Measurements from ENCODE around the gene COQ5. TPM values are rescaled to one million over a fixed set of nuclear protein-coding genes. Genes with fewer than 3 reads are reported as not detected.
"Not testable (repeated sequence)": the region's sequence is repeated elsewhere in the genome, so short reads cannot be mapped to it uniquely, and the experiment has no call there.

The COQ5 gene
- total RNA-seq, 4 donors from 2014 or later = 14.9 to 18.7 (median 18.0) TPM

DNA sequence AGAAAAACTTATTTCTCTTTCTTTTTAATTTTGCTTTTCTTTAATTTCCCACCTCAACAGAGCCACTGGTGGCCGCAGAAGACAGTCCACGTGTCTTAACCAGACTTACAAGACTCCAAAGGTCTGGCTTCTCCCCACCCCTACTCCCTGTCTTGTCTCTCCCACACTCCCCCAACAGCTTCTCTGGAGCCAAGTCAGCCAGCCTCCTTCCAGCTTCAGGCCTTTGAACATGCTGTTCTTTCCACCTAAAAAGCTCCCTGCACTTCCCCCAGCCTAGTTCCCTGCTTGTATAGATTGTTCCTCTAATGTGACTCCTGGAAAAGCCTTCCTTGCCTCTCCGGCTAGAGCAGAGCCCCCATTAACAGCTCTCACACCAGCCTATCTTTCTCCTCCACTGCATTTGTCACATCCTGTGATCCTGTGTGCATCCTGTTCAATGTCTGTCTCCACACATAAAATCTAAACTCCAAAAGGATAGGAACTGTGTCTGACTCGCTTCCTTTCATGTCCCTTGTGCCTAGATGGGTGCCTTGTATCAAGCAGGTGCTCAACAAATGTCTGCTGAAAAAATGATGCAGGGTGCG, 40.8 kb downstream of the COQ5 start:
- no peak for DNase-seq (ENCODE audit: low spot score in 2 of 2)
- TF ChIP-seq POLR2A (IDR thresholded peaks at IDR 0.05) = no peak
- TF ChIP-seq POLR2AphosphoS5 (IDR thresholded peaks at IDR 0.05) = no peak
- TF ChIP-seq EP300 (IDR thresholded peaks at IDR 0.05) = no peak
- TF ChIP-seq CTCF (IDR thresholded peaks at IDR 0.05) = no peak
- no peaks in the 10 kb centered on the region for H3K36me3 ChIP-seq
- no peak overlapping the region for H3K27ac ChIP-seq
- H3K4me3 ChIP-seq = no peak overlapping the region
- WGBS = 77% methylated on average over 5 of the region's 5 CpGs
- no peaks in the 10 kb centered on the region for H3K4me1 ChIP-seq
- no peaks in the 10 kb centered on the region for H3K9me3 ChIP-seq
- H3K27me3 ChIP-seq = no peaks in the 10 kb centered on the region

DNA sequence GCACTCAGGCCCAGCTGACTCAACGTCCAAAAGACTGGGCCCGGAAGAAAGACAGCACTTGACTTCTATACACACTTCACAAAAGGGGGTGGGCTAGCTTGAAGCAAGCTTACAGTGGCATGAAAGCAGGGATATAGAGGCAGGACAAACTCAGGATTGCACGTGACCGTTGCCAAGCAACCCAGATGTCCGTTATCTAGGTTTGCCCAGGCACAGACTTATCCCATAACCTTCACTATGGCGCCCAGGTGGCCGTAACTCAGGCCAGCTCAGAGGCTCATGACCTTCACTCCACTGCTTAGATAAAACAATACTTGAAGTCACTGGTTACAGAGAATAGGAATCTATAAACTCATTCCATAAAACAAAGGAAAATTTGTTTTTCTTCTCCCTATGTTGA, 41.4 kb downstream of the COQ5 start:
- DNase-seq (ENCODE audit: low spot score in 2 of 2); H3K36me3 ChIP-seq; H3K9me3 ChIP-seq; H3K4me1 ChIP-seq; H3K27ac ChIP-seq; H3K27me3 ChIP-seq; H3K4me3 ChIP-seq: not testable (repeated sequence)
- 89% methylated on average over 7 of the region's 7 CpGs for WGBS

DNA sequence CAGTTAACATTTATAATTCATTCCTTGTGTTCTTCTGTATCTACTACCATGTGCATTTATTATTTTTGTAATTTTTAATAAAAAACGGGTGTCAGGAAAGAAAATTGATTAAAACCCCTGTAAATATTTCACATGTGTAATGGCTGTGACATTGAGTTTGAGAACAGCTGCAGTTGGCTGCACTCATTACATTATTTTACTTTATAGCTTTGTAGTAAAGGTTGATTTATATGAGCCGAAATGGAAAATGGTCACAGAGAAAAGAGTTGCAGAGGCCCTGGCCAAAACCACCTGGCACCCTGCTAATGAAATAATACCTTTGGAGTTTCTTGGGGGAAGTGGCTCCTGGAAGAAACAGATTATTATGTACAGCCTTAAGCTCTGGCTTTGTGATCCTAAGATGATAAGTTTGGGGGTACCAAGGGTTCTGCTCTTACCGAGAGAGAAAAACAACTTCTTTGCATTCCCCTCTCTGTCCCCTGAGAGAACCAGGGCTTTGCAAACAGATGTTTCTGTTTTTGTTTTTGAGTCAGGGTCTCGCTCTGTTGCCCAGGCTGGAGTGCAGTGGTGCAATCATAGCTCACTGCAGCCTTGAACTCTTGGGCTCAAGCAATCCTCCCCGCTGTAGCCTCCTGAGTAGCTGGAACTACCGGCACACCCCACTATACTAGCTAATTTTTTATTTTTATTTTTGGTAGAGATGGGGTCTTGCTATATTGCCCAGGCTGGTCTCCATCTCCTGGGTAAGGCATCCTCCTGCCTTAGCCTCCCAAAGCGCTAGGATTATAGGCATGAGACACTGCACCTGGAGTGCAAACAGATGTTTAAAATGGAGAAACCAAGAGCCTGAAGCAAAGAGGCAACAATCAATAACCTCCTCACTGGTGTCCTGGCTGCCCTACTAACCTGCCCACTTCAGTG, 42.7 kb downstream of the COQ5 start:
- TF ChIP-seq CTCF (IDR thresholded peaks at IDR 0.05) = no peak
- no peak for TF ChIP-seq EP300 (IDR thresholded peaks at IDR 0.05)
- no peak for TF ChIP-seq POLR2AphosphoS5 (IDR thresholded peaks at IDR 0.05)
- no peak for TF ChIP-seq POLR2A (IDR thresholded peaks at IDR 0.05)
- H3K27me3 ChIP-seq = no peaks in the 10 kb centered on the region
- H3K27ac ChIP-seq = no peak overlapping the region
- no peak overlapping the region for H3K4me3 ChIP-seq
- H3K36me3 ChIP-seq = peaks cover 6% of the 10 kb centered on the region
- no peaks in the 10 kb centered on the region for H3K4me1 ChIP-seq
- no peak for DNase-seq (ENCODE audit: low spot score in 2 of 2)
- 92% methylated on average over 7 of the region's 7 CpGs for WGBS
- no peaks in the 10 kb centered on the region for H3K9me3 ChIP-seq

DNA sequence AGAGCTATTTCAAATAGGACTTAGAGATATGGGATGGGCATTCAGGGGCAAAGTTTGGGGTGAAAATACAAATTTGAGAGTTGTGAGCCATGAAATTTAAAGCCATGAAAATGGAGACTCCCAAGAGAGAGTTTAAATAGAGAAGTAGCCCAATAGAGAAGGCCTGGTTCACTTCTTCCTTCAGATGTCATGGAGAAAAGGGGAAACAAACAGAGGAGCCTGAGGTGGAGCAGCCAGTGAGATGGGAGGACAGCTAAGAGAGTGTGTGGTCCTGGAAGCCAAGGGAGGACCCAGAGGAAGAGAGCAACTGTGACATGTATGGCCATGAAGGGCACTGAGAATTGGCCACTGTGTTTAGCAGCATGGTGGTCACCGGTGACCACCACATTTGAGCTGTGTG, 45.3 kb downstream of the COQ5 start:
- Histone ChIP-seq H3K36me3 (peaks cover 6% of the 10 kb centered on the region), H3K4me3 (no peak overlapping the region), H3K27me3 (no peaks in the 10 kb centered on the region), H3K9me3 (no peaks in the 10 kb centered on the region), H3K4me1 (no peaks in the 10 kb centered on the region), H3K27ac (no peak overlapping the region)
- DNase-seq (ENCODE audit: low spot score in 2 of 2) = no peak
- TF ChIP-seq EP300 (IDR thresholded peaks at IDR 0.05) (no peak), CTCF (IDR thresholded peaks at IDR 0.05) (no peak)
- 93% methylated on average over 1 of the region's 1 CpG for WGBS

- no peaks in the 10 kb centered on the region for H3K4me1 ChIP-seq
- no peak overlapping the region for H3K4me3 ChIP-seq
- H3K27me3 ChIP-seq = no peaks in the 10 kb centered on the region
- no peaks in the 10 kb centered on the region for H3K9me3 ChIP-seq
- H3K27ac ChIP-seq = no peak overlapping the region
- H3K36me3 ChIP-seq = peaks cover 6% of the 10 kb centered on the region
- 94% methylated on average over 9 of the region's 9 CpGs for WGBS
- no peak for DNase-seq (ENCODE audit: low spot score in 2 of 2)
- no peak for TF ChIP-seq EP300 (IDR thresholded peaks at IDR 0.05)
- no peak for TF ChIP-seq POLR2A (IDR thresholded peaks at IDR 0.05)
- no peak for TF ChIP-seq CTCF (IDR thresholded peaks at IDR 0.05)
- no peak for TF ChIP-seq POLR2AphosphoS5 (IDR thresholded peaks at IDR 0.05)
Measured at GRCh38 chr12:120481022-120481767, 47.8 kb downstream of the COQ5 start.

Measured in suprapubic skin (tissue), 4 donors.